Keratinocyte (primary cell): Measurements from ENCODE around the gene LOXHD1. TPM values are rescaled to one million over a fixed set of nuclear protein-coding genes. Genes with fewer than 3 reads are reported as not detected.

Experiments used
- DNase-seq: peaks from one replicate; pipeline ENCODE4 v3.0.0-alpha.2; 2011; ENCODE audit warnings: low read depth, missing footprints, low spot score
- FAIRE-seq: peaks from 2 replicates; lab custom pipeline; 2011; peaks lifted over from hg19 to GRCh38; lab: Jason Lieb, UNC
- H2AFZ ChIP-seq: 2 replicates; pipeline ENCODE4 v1.6.0; 2012; ENCODE audit warnings: low read length, control low read depth, inconsistent platforms; ENCODE audit not compliant: control insufficient read depth
- H3K27ac ChIP-seq: 2 replicates; pipeline ENCODE4 v1.5.1; 2011; ENCODE audit warnings: low read length; ENCODE audit not compliant: control insufficient read depth, insufficient read depth
- H3K27me3 ChIP-seq: 3 replicates; pipeline ENCODE4 v1.6.0; 2011; ENCODE audit warnings: low read length; ENCODE audit not compliant: control insufficient read depth, insufficient read depth; ENCODE audit errors: extremely low read depth
- H3K36me3 ChIP-seq, 2 experiments: 2 replicates in 1 of 2; 3 replicates in 1 of 2; pipeline ENCODE4 v1.5.1; 2011; ENCODE audit warnings: low read length in 2 of 2, mild to moderate bottlenecking in 1 of 2; ENCODE audit not compliant: control insufficient read depth in 2 of 2, insufficient read depth in 2 of 2; ENCODE audit errors: extremely low read depth in 1 of 2
- H3K4me1 ChIP-seq: 3 replicates; pipeline ENCODE4 v1.5.1; 2011; ENCODE audit warnings: low read length; ENCODE audit not compliant: control insufficient read depth, insufficient read depth; ENCODE audit errors: extremely low read depth
- H3K4me2 ChIP-seq: 3 replicates; pipeline ENCODE4 v1.6.0; 2011; ENCODE audit warnings: low read depth, low read length; ENCODE audit not compliant: control insufficient read depth, insufficient read depth; ENCODE audit errors: extremely low read depth
- H3K4me3 ChIP-seq, 3 experiments: fragments of 200-600 bp in 1 of 3; sonication (generic) in 1 of 3; 2 replicates in 2 of 3; 3 replicates in 1 of 3; pipeline ENCODE4 v1.5.1; 2011 to 2016; ENCODE audit warnings: low read length in 3 of 3, mild to moderate bottlenecking in 3 of 3, control low read depth in 2 of 3, inconsistent platforms in 1 of 3, low read depth in 1 of 3, mixed read lengths in 1 of 3, mixed run types in 1 of 3, moderate library complexity in 1 of 3; ENCODE audit not compliant: control insufficient read depth in 2 of 3, insufficient read depth in 2 of 3; ENCODE audit errors: extremely low read depth in 1 of 3
- H3K79me2 ChIP-seq: 2 replicates; pipeline ENCODE4 v1.6.0; 2012; ENCODE audit warnings: low read length; ENCODE audit not compliant: control insufficient read depth, insufficient read depth
- H3K9ac ChIP-seq: 3 replicates; pipeline ENCODE4 v1.6.0; 2011; ENCODE audit warnings: low read length; ENCODE audit not compliant: control insufficient read depth, insufficient read depth; ENCODE audit errors: extremely low read depth
- H3K9me1 ChIP-seq: 3 replicates; pipeline ENCODE4 v1.6.0; 2011; ENCODE audit warnings: low read length; ENCODE audit not compliant: control insufficient read depth, insufficient read depth; ENCODE audit errors: extremely low read depth
- H3K9me3 ChIP-seq: 2 replicates; pipeline ENCODE4 v1.5.1; 2012; ENCODE audit warnings: low read depth, low read length; ENCODE audit not compliant: control insufficient read depth
- H4K20me1 ChIP-seq: 3 replicates; pipeline ENCODE4 v1.6.0; 2011; ENCODE audit warnings: low read length; ENCODE audit not compliant: control insufficient read depth, insufficient read depth; ENCODE audit errors: extremely low read depth
- CTCF ChIP-seq, 3 experiments: IDR thresholded peaks in 1 of 3; conservative IDR thresholded peaks in 1 of 3; optimal IDR thresholded peaks in 1 of 3; 2 replicates in 2 of 3; 3 replicates in 1 of 3; pipeline versions ENCODE3 to v1.5.1; 2011; ENCODE audit warnings: low read length in 3 of 3, mild to moderate bottlenecking in 3 of 3, moderate library complexity in 2 of 3, control low read depth in 1 of 3, inconsistent platforms in 1 of 3; ENCODE audit not compliant: insufficient read depth in 2 of 3; ENCODE audit errors: extremely low read depth in 1 of 3
- EZH2 ChIP-seq: IDR thresholded peaks from one replicate; pipeline ENCODE4 v1.6.1; 2012; ENCODE audit warnings: inconsistent platforms, mild to moderate bottlenecking, low read length, moderate library complexity
- dilution Hi-C: fragments of 300-500 bp; cut with MboI; formaldehyde crosslinking; loops from one replicate; pipeline ENCODE4 v1.7.0; 2020; ENCODE audit warnings: low sequenced_read_pairs; ENCODE audit not compliant: extremely low pct_ligation_motif_present
- polyA plus RNA-seq, 5 experiments: library from polyadenylated mRNA; depleted of rRNA in 3 of 5; stranded (reverse) in 3 of 5; stranded (forward) in 1 of 5; unstranded in 1 of 5; fragments of >200 nt; gene quantifications; 1 replicate in 1 of 5; 2 replicates in 3 of 5; 3 replicates in 1 of 5; pipeline versions ENCODE4 v1.2.1 to v1.2.3, GENCODE V29; 2011 to 2012; ENCODE audit warnings: missing spikeins in 2 of 5, low read depth in 1 of 5, low replicate concordance in 1 of 5

LOXHD1 gene
- polyA plus RNA-seq, 1 donor (not counting 4 experiments of a cell fraction or from before 2014, with no cell fraction given) = not detected

- FAIRE-seq (peak; percentile 66), DNase-seq (peak; percentile 19)
- no peak for TF ChIP-seq CTCF (optimal IDR thresholded peaks at IDR 0.05 in 1 of 3, IDR thresholded peaks at IDR 0.05 in 1 of 3, conservative IDR thresholded peaks at IDR 0.05 in 1 of 3; ENCODE audit: extremely low read depth in 1 of 3, insufficient read depth in 2 of 3, low read length in 3 of 3)
- no peak for TF ChIP-seq EZH2
- Histone ChIP-seq H3K9me1 (no peaks in the 10 kb centered on the region), H2AFZ (no peak overlapping the region), H3K79me2 (no peaks in the 10 kb centered on the region), H3K4me1 (peaks cover 2% of the 10 kb centered on the region), H3K4me3 (no peak overlapping the region), H4K20me1 (no peaks in the 10 kb centered on the region), H3K4me2 (no peak overlapping the region), H3K36me3 (no peaks in the 10 kb centered on the region), H3K27me3 (peaks cover 7% of the 10 kb centered on the region), H3K9me3 (peaks cover 3% of the 10 kb centered on the region), H3K9ac (no peak overlapping the region), H3K27ac (no peak overlapping the region)
- dilution Hi-C loops = no loop called here
Observed at GRCh38 chr18:46481847-46482245, 175.2 kb downstream of the LOXHD1 start.

- no peaks in the 10 kb centered on the region for H3K36me3 ChIP-seq
- H3K27me3 ChIP-seq = peaks cover 7% of the 10 kb centered on the region
- H3K9me1 ChIP-seq = no peaks in the 10 kb centered on the region
- dilution Hi-C loops = no loop called here
- FAIRE-seq (peak; percentile 39), DNase-seq (no peak)
- H4K20me1 ChIP-seq = no peaks in the 10 kb centered on the region
- H3K4me2 ChIP-seq = no peak overlapping the region
- peaks cover 2% of the 10 kb centered on the region for H3K4me1 ChIP-seq
- no peak overlapping the region for H2AFZ ChIP-seq
- peaks cover 3% of the 10 kb centered on the region for H3K9me3 ChIP-seq
- H3K9ac ChIP-seq = no peak overlapping the region
- H3K79me2 ChIP-seq = no peaks in the 10 kb centered on the region
- H3K27ac ChIP-seq = no peak overlapping the region
- no peak for TF ChIP-seq EZH2
- peak; percentile 54 to 68 (median 66) for TF ChIP-seq CTCF (optimal IDR thresholded peaks at IDR 0.05 in 1 of 3, IDR thresholded peaks at IDR 0.05 in 1 of 3, conservative IDR thresholded peaks at IDR 0.05 in 1 of 3; ENCODE audit: extremely low read depth in 1 of 3, insufficient read depth in 2 of 3, low read length in 3 of 3)
- H3K4me3 ChIP-seq = no peak overlapping the region
Observed at GRCh38 chr18:46481048-46481846, 175.8 kb downstream of the LOXHD1 start.
